K562 (cell line): ENCODE measurements around the gene MPZL1. TPM values are rescaled to one million over a fixed set of nuclear protein-coding genes. Genes with fewer than 3 reads are reported as not detected.
A peak's percentile ranks its signal among the peaks of the same experiment; 100 is the strongest.

Experiments used
- ATAC-seq: fragments of 200-7000 bp; cut with Tn5 transposase; 3 replicates; pipeline ENCODE4 v1.9.1; 2020; ENCODE audit warnings: moderate library complexity
- BruUV-seq: library from RNA; stranded (reverse); fragments of 400-500 nt; replicated peaks from 2 replicates; lab custom pipeline; 2021; lab: Mats Ljungman, UMichigan
- CTCF ChIA-PET: fragments of 300-600 bp; formaldehyde crosslinking; extraction: SDS; loops from one replicate; lab custom pipeline; 2021; ENCODE audit warnings: low intra/inter-chr PET ratio; lab: Yijun Ruan, JAX
- POLR2A ChIA-PET: fragments of 300-600, 350-650 bp; sonication (Branson Sonifier 250); formaldehyde crosslinking; extraction: SDS; loops from one replicate; lab custom pipeline; 2021; ENCODE audit warnings: antibody characterized with exemption, inconsistent platforms; lab: Yijun Ruan, JAX
- DNase-seq, 4 experiments: peaks; one replicate each; pipeline versions ENCODE4 v3.0.0 to v3.0.0-alpha.2; 2011 to 2018; ENCODE audit warnings: low spot score in 3 of 4, mixed read lengths in 3 of 4; ENCODE audit errors: extremely low read depth in 1 of 4
- FAIRE-seq: peaks from 2 replicates; lab custom pipeline; 2011; peaks lifted over from hg19 to GRCh38; lab: Jason Lieb, UNC
- H2AFZ ChIP-seq: 2 replicates; pipeline ENCODE4 v1.6.0; 2011; ENCODE audit warnings: low read depth, low read length, control low read depth, inconsistent platforms
- H3K27ac ChIP-seq: fragments of 200-600 bp; 3 replicates; pipeline ENCODE4 v1.8.0; 2011; ENCODE audit warnings: low read depth, mild to moderate bottlenecking, control low read depth, inconsistent platforms, low read length, moderate library complexity, mixed read lengths; ENCODE audit errors: extremely low read depth
- H3K27me3 ChIP-seq, 2 experiments: fragments of 300-600 bp in 1 of 2; 2 replicates in 1 of 2; 3 replicates in 1 of 2; pipeline versions ENCODE4 v1.6.0 to v1.8.0; 2011; ENCODE audit warnings: inconsistent platforms in 2 of 2, low read length in 2 of 2, mild to moderate bottlenecking in 1 of 2, mixed read lengths in 1 of 2, moderate library complexity in 1 of 2; ENCODE audit not compliant: control insufficient read depth in 2 of 2, insufficient read depth in 2 of 2
- H3K36me3 ChIP-seq: fragments of 300-600 bp; 3 replicates; pipeline ENCODE4 v1.8.0; 2011; ENCODE audit warnings: mild to moderate bottlenecking, low read length, inconsistent platforms; ENCODE audit not compliant: control insufficient read depth, insufficient read depth
- H3K4me1 ChIP-seq, 2 experiments: fragments of 200-600 bp in 1 of 2; replicated peaks in 1 of 2; 2 replicates in 1 of 2; 3 replicates in 1 of 2; pipeline versions ENCODE4 v1.5.1 to v1.8.0; 2011; ENCODE audit warnings: inconsistent platforms in 2 of 2, low read length in 2 of 2, mild to moderate bottlenecking in 1 of 2, mixed read lengths in 1 of 2, moderate library complexity in 1 of 2; ENCODE audit not compliant: control insufficient read depth in 2 of 2, insufficient read depth in 2 of 2
- H3K4me2 ChIP-seq: 2 replicates; pipeline ENCODE4 v1.6.1; 2011; ENCODE audit warnings: low read length, control low read depth, inconsistent platforms, mixed read lengths; ENCODE audit not compliant: insufficient read depth
- H3K4me3 ChIP-seq: fragments of 200-600 bp; sonication (generic), shearing (Covaris generic); 2 replicates; pipeline ENCODE4 v1.5.1; 2016; ENCODE audit warnings: control low read depth, inconsistent platforms
- H3K79me2 ChIP-seq: fragments of 200-600 bp; 3 replicates; pipeline ENCODE4 v1.8.0; 2011; ENCODE audit warnings: low read length, inconsistent platforms; ENCODE audit not compliant: control insufficient read depth, insufficient read depth
- H3K9ac ChIP-seq, 2 experiments: 2 replicates each; pipeline versions ENCODE4 v1.6.0 to v1.6.1; 2011; ENCODE audit warnings: low read depth in 2 of 2, low read length in 2 of 2, control low read depth in 1 of 2, inconsistent platforms in 1 of 2, mild to moderate bottlenecking in 1 of 2, mixed read lengths in 1 of 2; ENCODE audit not compliant: insufficient read depth in 1 of 2
- H3K9me1 ChIP-seq: one replicate; pipeline ENCODE4 v1.6.0; 2011; ENCODE audit warnings: inconsistent platforms, mild to moderate bottlenecking, low read length, moderate library complexity; ENCODE audit not compliant: control insufficient read depth, insufficient read depth
- H3K9me3 ChIP-seq: replicated peaks from 2 replicates; pipeline ENCODE4 v1.5.1; 2011; ENCODE audit warnings: low read depth, low read length, inconsistent platforms; ENCODE audit not compliant: control insufficient read depth, insufficient read depth
- H4K20me1 ChIP-seq: replicated peaks from 2 replicates; pipeline ENCODE4 v1.6.1; 2011; ENCODE audit warnings: low read length, inconsistent platforms, mixed read lengths; ENCODE audit not compliant: control insufficient read depth, insufficient read depth
- C11orf30 ChIP-seq: fragments of 450-650 bp; IDR thresholded peaks from 2 replicates; pipeline ENCODE4 v1.6.1; 2016; ENCODE audit warnings: low read depth, mild to moderate bottlenecking
- MAFG ChIP-seq: fragments of 450-650 bp; conservative IDR thresholded peaks from 2 replicates; pipeline ENCODE4 v1.6.1; 2016; ENCODE audit warnings: missing genetic modification characterization, missing compliant biosample characterization
- NBN ChIP-seq: fragments of 450-650 bp; IDR thresholded peaks from 2 replicates; pipeline ENCODE4 v1.6.1; 2016; ENCODE audit warnings: low read depth, mild to moderate bottlenecking
- PRMT5 ChIP-seq: sonication (generic); formaldehyde crosslinking; IDR thresholded peaks from 2 replicates; pipeline ENCODE4 v1.5.0; 2020; ENCODE audit warnings: missing genetic modification reagents
- RAD21 ChIP-seq, 2 experiments: fragments of 250-450 bp in 1 of 2; fragments of 450-650 bp in 1 of 2; sonication (Bioruptor Pico) in 1 of 2; formaldehyde crosslinking in 1 of 2; IDR thresholded peaks in 1 of 2; conservative IDR thresholded peaks in 1 of 2; 2 replicates each; pipeline versions ENCODE4 v1.4.0 to v1.8.0; 2020 to 2022; ENCODE audit warnings: mild to moderate bottlenecking in 2 of 2, moderate library complexity in 1 of 2
- SRSF1 ChIP-seq: fragments of 200-400 bp; formaldehyde crosslinking; IDR thresholded peaks from 2 replicates; pipeline ENCODE4 v1.6.1; 2017; ENCODE audit warnings: mild to moderate bottlenecking, low read depth, low read length, moderate library complexity
- TFAM ChIP-seq: fragments of 250-450 bp; sonication (Bioruptor Pico); conservative IDR thresholded peaks from 2 replicates; pipeline ENCODE4 v1.5.0; 2021; ENCODE audit warnings: mild to moderate bottlenecking, moderate library complexity
- YY1 ChIP-seq, 3 experiments: IDR thresholded peaks; 2 replicates each; pipeline ENCODE4 v1.6.1; 2011; ENCODE audit warnings: low read length in 2 of 3, mild to moderate bottlenecking in 2 of 3, moderate library complexity in 2 of 3, borderline replicate concordance in 1 of 3, control low read depth in 1 of 3, low read depth in 1 of 3; ENCODE audit not compliant: insufficient read depth in 3 of 3, insufficient replicate concordance in 2 of 3, control insufficient read depth in 1 of 3, insufficient read length in 1 of 3; ENCODE audit errors: extremely low read depth in 1 of 3
- ZNF316 ChIP-seq: fragments of 450-650 bp; IDR thresholded peaks from 2 replicates; pipeline ENCODE4 v1.6.1; 2016
- ZNF551 ChIP-seq: fragments of 250-450 bp; sonication (Bioruptor Pico); IDR thresholded peaks from 2 replicates; pipeline ENCODE4 v1.5.0; 2021; ENCODE audit warnings: mild to moderate bottlenecking, moderate library complexity
- WGBS: fragments of 100-300 bp; shearing (Covaris generic); methylation state at CpG from one replicate; pipeline ENCODE4 v1.1.6; 2016; ENCODE audit warnings: low coverage, mixed read lengths; ENCODE audit not compliant: insufficient coverage; ENCODE audit errors: missing lambda C conversion rate; 5-methylcytosine and 5-hydroxymethylcytosine counted together
- in situ Hi-C: fragments of 300-500 bp; cut with MboI; formaldehyde crosslinking; loops from 4 replicates; pipeline ENCODE4 v1.15.0; 2018; ENCODE audit warnings: inconsistent platforms, mixed read lengths
- intact Hi-C: fragments of 100-400 bp; cut with micrococcal nuclease; formaldehyde crosslinking; loops from 2 replicates; pipeline ENCODE4 v1.14.2; 2022
- polyA plus RNA-seq, 8 experiments: library from polyadenylated mRNA; depleted of rRNA in 4 of 8; stranded (reverse) in 5 of 8; unstranded in 3 of 8; fragments of >200 nt; fragmentation: Nextera tagmentation in 2 of 8; fragmentation: Illumina TruSeq in 1 of 8; extraction: Ambion mirVana in 2 of 8; extraction: Trizol in 1 of 8; gene quantifications; 2 replicates each; pipeline versions ENCODE4 v1.2.1 to v1.2.3, GENCODE V29; 2011 to 2014; ENCODE audit warnings: inconsistent platforms in 1 of 8, missing spikeins in 1 of 8
- total RNA-seq, 7 experiments: library from RNA; depleted of rRNA in 6 of 7; stranded (reverse); fragments of >200 nt in 6 of 7; fragmentation: Illumina TruSeq in 2 of 7; extraction: Trizol in 2 of 7; gene quantifications; 2 replicates each; pipeline versions ENCODE4 v1.2.1 to v1.2.3, GENCODE V29; 2011 to 2021; ENCODE audit warnings: low replicate concordance in 1 of 7
- TF ChIP-seq, protein P1 (sequence below), 2 experiments: IDR thresholded peaks in 1 of 2; conservative IDR thresholded peaks in 1 of 2; 2 replicates each; pipeline ENCODE4 v1.6.1; 2016; ENCODE audit warnings: low read depth in 2 of 2, mild to moderate bottlenecking in 1 of 2, missing compliant biosample characterization in 1 of 2, missing genetic modification characterization in 1 of 2, moderate library complexity in 1 of 2
- TF ChIP-seq, protein P2 (sequence below): fragments of 250-450 bp; sonication (Bioruptor Pico); IDR thresholded peaks from 2 replicates; pipeline ENCODE4 v1.5.0; 2021
- TF ChIP-seq, protein P3 (sequence below), 3 experiments: IDR thresholded peaks in 2 of 3; conservative IDR thresholded peaks in 1 of 3; 2 replicates each; pipeline ENCODE4 v1.5.1; 2011 to 2012; ENCODE audit warnings: low read length in 3 of 3, mild to moderate bottlenecking in 3 of 3, control low read depth in 2 of 3, improper control_type of control experiment in 1 of 3, inconsistent platforms in 1 of 3, low read depth in 1 of 3, mixed read lengths in 1 of 3, moderate library complexity in 1 of 3; ENCODE audit not compliant: insufficient read depth in 2 of 3

Gene MPZL1
- total and polyA plus RNA-seq, 9 of the 15 experiments (the other 6 are each of a cell fraction or from before 2014, with no cell fraction given), result 14.5 to 153 (median 66.5) TPM

DNA sequence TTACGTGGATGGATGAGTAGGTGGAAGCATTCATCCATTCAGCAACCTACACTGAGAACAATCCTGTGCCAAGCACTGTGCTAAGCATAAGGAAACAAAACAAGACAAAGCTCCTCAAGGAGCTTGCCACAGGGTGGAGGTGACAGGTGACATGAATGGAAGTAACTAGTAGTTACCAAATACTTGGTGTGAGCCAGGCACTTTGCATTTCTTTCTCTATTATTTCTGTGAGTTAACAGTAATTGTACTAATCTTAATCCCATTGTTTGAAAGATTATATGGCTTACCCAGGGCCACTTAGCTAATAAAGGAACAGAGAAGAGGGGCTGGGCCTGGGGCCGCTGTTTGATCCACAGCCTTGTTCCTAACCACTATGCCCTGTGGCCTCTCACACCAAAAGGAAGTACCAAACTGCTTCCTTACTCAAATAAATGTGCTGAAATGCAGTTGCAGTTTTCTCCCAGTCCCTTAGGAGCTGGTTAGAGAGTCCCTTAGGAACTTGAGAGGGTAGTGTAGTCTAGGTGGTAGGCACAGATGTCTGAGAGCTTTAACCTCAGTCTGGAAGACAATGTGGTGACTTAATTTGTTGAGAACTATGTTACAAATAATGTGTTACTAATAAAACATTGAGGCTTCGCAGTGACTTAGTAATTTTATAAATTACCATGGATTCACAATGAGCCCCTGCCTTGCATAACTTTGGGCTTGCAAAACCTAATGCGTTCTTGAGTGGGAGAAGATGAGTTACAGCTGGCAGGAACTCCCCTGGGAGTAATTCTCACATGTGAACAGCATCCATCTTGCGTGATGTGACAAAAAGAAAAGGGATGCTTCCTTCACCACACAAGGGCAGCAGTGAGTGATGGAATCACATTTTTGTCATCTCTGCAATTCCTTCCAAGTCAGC lies 69.8 kb downstream of the MPZL1 start:
- no TSS peak for BruUV-seq
- intact Hi-C loops, result no loop called here
- in situ Hi-C loops, result no loop called here
- Histone ChIP-seq H3K27me3 (no peaks in the 10 kb centered on the region), H3K9me3 (no peaks in the 10 kb centered on the region), H3K9me1 (no peaks in the 10 kb centered on the region), H3K4me3 (no peak overlapping the region), H3K4me1 (no peaks in the 10 kb centered on the region), H3K36me3 (peaks cover 51% of the 10 kb centered on the region), H4K20me1 (no peaks in the 10 kb centered on the region), H3K4me2 (no peak overlapping the region), H2AFZ (no peak overlapping the region), H3K27ac (no peak overlapping the region), H3K79me2 (no peaks in the 10 kb centered on the region), H3K9ac (no peak overlapping the region)
- WGBS, result 68% methylated on average over 5 of the region's 5 CpGs
- ATAC-seq (peak; percentile 31), FAIRE-seq (no peak), DNase-seq (no peak)
- ChIA-PET POLR2A (interaction anchor here (0.7 to 2.2 kb wide), 2 partner anchors 8 to 11 kb away, joined by 3 to 5 read pairs; no protein-coding TSS in a partner anchor), CTCF (no interaction called here)
- no peak for TF ChIP-seq TFAM (CRISPR knock-in tag)
- no peak for TF ChIP-seq SRSF1
- peak in 1 of 3 experiments; percentile 12 for TF ChIP-seq YY1 (IDR thresholded peaks at IDR 0.05; ENCODE audit: borderline replicate concordance in 1 of 3, control insufficient read depth in 1 of 3, extremely low read depth in 1 of 3, insufficient read depth in 3 of 3, insufficient read length in 1 of 3, insufficient replicate concordance in 2 of 3, low read depth in 1 of 3, low read length in 2 of 3)
- TF ChIP-seq MAFG (tag), result 0 out of 2 replicates have a peak, but pooled peaks have one; percentile 19
- peak; percentile 48; the same call in 1 of the 2 replicates for TF ChIP-seq C11orf30
- TF ChIP-seq ZNF316, result peak; percentile 59
- TF ChIP-seq NBN, result no peak
- TF ChIP-seq, protein P1, sequence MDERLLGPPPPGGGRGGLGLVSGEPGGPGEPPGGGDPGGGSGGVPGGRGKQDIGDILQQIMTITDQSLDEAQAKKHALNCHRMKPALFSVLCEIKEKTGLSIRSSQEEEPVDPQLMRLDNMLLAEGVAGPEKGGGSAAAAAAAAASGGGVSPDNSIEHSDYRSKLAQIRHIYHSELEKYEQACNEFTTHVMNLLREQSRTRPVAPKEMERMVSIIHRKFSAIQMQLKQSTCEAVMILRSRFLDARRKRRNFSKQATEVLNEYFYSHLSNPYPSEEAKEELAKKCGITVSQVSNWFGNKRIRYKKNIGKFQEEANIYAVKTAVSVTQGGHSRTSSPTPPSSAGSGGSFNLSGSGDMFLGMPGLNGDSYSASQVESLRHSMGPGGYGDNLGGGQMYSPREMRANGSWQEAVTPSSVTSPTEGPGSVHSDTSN (CRISPR knock-in tag; IDR thresholded peaks at IDR 0.05; ENCODE audit: low read depth), result no peak
- TF ChIP-seq, protein P1 (tag; conservative IDR thresholded peaks at IDR 0.05; ENCODE audit: low read depth), result no peak
- TF ChIP-seq, protein P2, sequence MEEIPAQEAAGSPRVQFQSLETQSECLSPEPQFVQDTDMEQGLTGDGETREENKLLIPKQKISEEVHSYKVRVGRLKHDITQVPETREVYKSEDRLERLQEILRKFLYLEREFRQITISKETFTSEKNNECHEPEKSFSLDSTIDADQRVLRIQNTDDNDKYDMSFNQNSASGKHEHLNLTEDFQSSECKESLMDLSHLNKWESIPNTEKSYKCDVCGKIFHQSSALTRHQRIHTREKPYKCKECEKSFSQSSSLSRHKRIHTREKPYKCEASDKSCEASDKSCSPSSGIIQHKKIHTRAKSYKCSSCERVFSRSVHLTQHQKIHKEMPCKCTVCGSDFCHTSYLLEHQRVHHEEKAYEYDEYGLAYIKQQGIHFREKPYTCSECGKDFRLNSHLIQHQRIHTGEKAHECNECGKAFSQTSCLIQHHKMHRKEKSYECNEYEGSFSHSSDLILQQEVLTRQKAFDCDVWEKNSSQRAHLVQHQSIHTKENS, result no peak
- no peak for TF ChIP-seq ZNF551 (CRISPR knock-in tag)
- TF ChIP-seq RAD21 (CRISPR knock-in tag; conservative IDR thresholded peaks at IDR 0.05 in 1 of 2, IDR thresholded peaks at IDR 0.05 in 1 of 2), result peak in 1 of 2 experiments; percentile 23; a peak in 2 of 4 replicates
- TF ChIP-seq, protein P3, sequence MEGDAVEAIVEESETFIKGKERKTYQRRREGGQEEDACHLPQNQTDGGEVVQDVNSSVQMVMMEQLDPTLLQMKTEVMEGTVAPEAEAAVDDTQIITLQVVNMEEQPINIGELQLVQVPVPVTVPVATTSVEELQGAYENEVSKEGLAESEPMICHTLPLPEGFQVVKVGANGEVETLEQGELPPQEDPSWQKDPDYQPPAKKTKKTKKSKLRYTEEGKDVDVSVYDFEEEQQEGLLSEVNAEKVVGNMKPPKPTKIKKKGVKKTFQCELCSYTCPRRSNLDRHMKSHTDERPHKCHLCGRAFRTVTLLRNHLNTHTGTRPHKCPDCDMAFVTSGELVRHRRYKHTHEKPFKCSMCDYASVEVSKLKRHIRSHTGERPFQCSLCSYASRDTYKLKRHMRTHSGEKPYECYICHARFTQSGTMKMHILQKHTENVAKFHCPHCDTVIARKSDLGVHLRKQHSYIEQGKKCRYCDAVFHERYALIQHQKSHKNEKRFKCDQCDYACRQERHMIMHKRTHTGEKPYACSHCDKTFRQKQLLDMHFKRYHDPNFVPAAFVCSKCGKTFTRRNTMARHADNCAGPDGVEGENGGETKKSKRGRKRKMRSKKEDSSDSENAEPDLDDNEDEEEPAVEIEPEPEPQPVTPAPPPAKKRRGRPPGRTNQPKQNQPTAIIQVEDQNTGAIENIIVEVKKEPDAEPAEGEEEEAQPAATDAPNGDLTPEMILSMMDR (IDR thresholded peaks at IDR 0.05 in 2 of 3, conservative IDR thresholded peaks at IDR 0.05 in 1 of 3; ENCODE audit: insufficient read depth in 2 of 3, low read depth in 1 of 3, low read length in 3 of 3), result 0 out of 6 replicates have a peak, but pooled peaks of 1 of the 3 experiments have one; percentile 13
- no peak for TF ChIP-seq PRMT5 (CRISPR knock-in tag)
- TF ChIP-seq, all 486 proteins: peak for 6
